HG02943 (cell line): ENCODE measurements around the gene SLC27A2.
"Not testable (repeated sequence)": the region's sequence is repeated elsewhere in the genome, so short reads cannot be mapped to it uniquely, and the experiment has no call there.

Source experiments
- ATAC-seq: cut with Tn5 transposase; IDR thresholded peaks from one replicate; pipeline ENCODE4 v1.9.1; 2021; ENCODE audit warnings: mild to moderate bottlenecking, low read depth, moderate library complexity; ENCODE audit not compliant: unreplicated experiment

SLC27A2 gene

GRCh38 chr15:50181969-50182218, at the start of gene SLC27A2:
SLC27A2 (plus strand) TSS chr15:50182196; CDS start chr15:50182428, 232 bp downstream.
- ATAC-seq = peak; percentile 75

- not testable (repeated sequence) for ATAC-seq
Observed at GRCh38 chr15:50132251-50132984, 49.6 kb upstream of the SLC27A2 start.

- ATAC-seq = no peak
Observed at GRCh38 chr15:50134524-50135024, 47.4 kb upstream of the SLC27A2 start.

DNA sequence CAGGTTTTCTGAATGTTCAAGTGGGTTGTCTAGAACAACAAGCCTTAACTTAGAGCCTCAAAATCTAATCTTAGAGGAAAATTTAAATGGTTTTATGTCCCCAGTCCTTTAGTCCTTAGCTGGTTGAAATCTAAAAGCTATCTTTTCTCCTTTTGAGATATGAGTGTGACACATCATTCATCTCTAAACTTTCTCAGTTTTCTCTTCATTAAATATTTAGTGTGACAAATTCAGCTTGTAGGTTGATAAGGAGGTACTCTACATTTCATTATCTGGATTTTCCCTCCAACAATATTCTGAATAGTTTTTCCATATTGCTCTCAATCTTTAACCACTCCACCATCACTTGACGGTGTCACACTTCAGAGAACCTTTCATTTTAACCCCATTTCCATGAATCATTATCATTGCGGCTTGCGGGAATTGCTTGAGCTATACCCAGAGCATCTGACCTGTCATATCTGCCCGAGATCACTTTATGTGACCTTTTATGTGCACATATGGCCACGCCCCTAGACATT, 46.9 kb upstream of the SLC27A2 start:
- ATAC-seq = no peak

- ATAC-seq = no peak
Observed at GRCh38 chr15:50137330-50137761, 44.6 kb upstream of the SLC27A2 start.

GRCh38 chr15:50137893-50138292, 44.1 kb upstream of the SLC27A2 start:
- ATAC-seq = no peak

GRCh38 chr15:50138391-50138790, 43.6 kb upstream of the SLC27A2 start:
- no peak for ATAC-seq

- ATAC-seq = no peak
Observed at GRCh38 chr15:50140098-50140497, 41.9 kb upstream of the SLC27A2 start.

DNA sequence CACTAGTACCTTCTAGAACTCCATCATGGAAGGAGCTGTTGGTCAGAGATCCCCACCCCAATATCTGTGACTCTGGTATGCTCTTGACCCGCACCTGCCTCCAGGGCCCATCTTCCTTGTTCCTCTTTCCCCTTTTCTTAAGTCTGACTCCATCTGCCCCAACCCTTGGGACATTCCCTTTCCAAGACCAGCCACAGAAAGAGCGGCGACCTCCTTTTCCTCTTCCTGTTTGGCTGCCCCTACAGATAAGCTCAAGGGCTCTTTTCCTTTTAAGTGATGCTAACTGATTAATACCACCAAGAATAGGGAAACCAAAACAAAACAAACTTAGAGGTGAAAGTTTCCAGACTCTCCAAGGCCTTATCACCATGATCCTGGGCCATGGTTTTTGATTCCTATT, 41.0 kb upstream of the SLC27A2 start:
- ATAC-seq = no peak

GRCh38 chr15:50141856-50142255, 40.1 kb upstream of the SLC27A2 start:
- no peak for ATAC-seq

GRCh38 chr15:50143255-50143860, 38.6 kb upstream of the SLC27A2 start:
- ATAC-seq = no peak

- no peak for ATAC-seq
Observed at GRCh38 chr15:50144341-50145120, 37.5 kb upstream of the SLC27A2 start.

DNA sequence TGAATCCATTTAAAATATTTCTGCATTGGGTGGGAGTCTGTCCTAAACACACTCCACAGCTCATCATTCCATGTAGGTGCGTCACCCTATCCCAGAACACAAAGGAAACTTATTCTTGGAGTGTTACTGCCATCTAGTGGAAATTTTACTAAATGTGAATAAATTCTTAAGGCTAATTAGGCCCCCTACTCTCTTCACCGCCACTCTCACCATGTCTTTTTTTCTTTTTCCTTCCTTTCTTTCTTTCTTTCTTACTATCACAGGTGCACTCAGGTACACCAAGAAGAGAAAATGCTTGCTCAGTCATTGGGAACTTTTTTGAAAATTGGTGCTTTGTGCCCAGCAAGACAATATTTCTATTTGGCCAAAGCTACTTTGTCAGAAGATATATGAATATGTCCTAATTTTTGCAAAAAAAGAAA, 36.5 kb upstream of the SLC27A2 start:
- ATAC-seq = no peak

DNA sequence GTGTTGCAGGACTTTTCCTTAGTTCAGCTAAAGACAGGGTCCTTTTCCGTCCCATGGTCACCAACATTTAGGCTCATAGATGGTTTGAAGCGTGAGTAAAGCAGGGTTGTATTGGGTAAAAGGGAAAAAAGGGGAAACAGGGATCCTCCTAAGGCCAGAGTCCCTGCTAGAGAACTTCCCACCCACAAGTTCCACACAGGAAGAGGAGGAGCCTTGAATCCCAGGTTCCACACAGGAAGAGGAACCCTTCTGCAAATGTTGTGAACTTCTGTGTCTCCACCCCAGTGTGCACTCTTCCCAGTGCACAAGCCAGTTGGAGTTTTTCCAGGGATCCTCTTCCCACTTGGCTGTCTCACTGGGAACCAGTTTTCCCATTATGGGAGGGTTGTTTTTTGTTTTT, 35.4 kb upstream of the SLC27A2 start:
- ATAC-seq = no peak

GRCh38 chr15:50148362-50148963, 33.5 kb upstream of the SLC27A2 start:
- no peak for ATAC-seq

- no peak for ATAC-seq
Observed at GRCh38 chr15:50149090-50149489, 32.9 kb upstream of the SLC27A2 start.

DNA sequence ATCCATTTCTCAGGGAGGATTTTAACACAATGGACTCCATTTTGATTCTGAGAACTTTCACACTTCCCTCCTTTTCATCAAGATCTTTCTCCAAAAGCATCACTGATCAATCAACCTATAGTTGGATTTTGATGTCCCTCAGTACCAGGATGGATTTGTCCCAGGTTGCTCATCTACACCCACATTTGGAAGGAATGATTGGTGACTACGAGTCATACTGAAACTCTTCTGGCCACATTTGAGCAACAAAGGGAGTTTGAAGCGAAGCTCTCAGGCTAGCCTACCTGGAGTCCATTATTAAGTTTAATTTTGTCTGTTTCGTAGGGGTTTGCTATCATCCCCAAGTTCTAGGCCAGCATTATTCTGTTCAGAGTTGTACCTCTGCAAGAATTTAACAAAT, 31.6 kb upstream of the SLC27A2 start:
- no peak for ATAC-seq

DNA sequence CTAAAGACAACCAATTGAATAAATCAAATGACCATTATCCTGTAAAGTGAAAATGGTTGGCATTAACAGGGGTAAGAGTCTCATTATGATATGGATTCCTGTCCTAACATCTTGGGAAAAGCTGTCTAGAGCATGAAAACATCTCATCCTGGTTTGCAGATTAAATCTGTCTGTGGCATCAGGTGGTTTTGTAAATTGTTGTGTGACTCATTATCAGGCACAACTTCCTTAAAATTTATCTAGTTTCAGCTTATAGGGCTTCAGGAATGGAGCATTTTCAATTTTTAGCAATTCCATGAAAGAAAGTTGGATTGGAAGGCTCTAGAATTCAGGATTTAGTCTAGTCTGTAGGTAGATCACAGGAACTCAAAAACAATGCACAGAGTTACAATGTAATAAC, 31.1 kb upstream of the SLC27A2 start:
- no peak for ATAC-seq

DNA sequence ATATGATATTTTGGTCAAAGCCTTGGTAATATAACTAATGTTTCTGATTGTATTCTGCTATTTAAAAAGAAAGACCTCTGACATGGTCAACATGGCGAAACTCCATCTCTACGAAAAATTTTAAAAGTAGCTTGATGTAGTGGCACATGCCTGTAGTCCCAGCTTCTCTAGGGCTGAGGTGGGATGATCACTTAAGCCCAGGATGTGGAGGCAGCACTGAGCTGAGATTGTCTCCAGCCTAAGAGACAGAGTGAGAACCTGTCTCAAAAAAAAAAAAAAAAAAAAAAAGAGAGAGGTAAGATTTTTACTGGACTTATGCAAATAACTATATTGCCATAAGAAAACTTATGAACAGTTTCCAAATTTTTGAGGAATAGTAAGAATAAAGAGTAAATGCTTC, 30.5 kb upstream of the SLC27A2 start:
- no peak for ATAC-seq

DNA sequence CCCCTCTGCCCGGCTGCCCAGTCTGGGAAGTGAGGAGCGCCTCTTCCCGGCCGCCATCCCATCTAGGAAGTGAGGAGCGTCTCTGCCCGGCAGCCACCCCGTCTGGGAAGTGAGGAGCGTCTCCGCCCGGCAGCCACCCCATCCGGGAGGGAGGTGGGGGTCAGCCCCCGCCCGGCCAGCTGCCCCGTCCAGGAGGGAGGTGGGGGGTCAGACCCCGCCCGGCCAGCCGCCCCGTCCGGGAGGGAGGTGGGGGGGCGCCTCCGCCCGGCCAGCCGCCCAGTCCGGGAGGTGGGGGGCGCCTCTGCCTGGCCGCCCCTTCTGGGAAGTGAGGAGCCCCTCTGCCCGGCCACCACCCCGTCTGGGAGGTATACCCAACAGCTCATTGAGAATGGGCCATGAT, 23.8 kb upstream of the SLC27A2 start:
- not testable (repeated sequence) for ATAC-seq
